A673 (cell line): ENCODE results near the gene CACNG4.

Experiments used
- EZH2 ChIP-seq: fragments of 200-600 bp; sonication (generic); IDR thresholded peaks from 2 replicates; pipeline ENCODE4 v1.6.1; 2017; ENCODE audit warnings: borderline replicate concordance, low read depth, mild to moderate bottlenecking, mixed read lengths, antibody characterized with exemption, low read length; ENCODE audit not compliant: poor library complexity, severe bottlenecking
- TF ChIP-seq, protein P1 (sequence below): fragments of 300-800, 200-600 bp; sonication (generic); conservative IDR thresholded peaks from 2 replicates; pipeline ENCODE4 v1.5.1; 2017; ENCODE audit warnings: low read depth, mild to moderate bottlenecking, antibody characterized with exemption, low read length, moderate library complexity, mixed read lengths

DNA sequence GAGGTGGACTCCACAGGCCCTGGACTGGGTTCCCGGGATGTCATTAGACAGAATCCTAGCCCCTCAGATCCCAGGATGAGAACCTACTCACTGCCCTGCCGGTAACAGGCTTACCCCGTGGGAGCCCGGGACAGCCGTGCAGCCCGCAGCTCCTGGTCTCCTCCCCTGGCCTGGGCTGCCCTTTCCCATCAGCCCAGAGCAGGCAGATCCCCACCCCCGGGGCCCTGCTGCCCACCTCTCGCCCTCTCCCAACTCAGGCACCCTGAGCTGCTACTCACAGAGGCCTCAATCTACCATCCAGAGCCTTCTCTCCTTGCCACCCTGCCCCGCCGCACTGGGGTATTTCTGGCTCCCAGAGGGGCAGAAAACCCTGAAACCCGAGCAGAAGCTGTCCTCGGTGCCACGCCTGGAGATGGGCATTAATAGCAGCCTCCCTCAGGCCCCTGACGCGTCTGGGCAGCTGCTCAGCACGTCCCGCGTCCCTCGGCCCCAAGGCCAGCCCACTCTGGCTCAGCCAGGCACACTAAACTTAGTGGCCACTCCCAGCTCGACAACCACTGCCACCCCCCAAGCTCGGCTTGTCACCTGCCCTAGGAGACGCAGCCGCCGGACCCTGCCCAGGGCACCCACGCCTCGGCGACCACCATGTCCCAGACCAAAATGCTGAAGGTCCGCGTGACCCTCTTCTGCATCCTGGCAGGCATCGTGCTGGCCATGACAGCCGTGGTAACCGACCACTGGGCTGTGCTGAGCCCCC, 79.7 kb downstream of the CACNG4 start, which contains the start of gene CACNG1:
- TF ChIP-seq, protein P1, sequence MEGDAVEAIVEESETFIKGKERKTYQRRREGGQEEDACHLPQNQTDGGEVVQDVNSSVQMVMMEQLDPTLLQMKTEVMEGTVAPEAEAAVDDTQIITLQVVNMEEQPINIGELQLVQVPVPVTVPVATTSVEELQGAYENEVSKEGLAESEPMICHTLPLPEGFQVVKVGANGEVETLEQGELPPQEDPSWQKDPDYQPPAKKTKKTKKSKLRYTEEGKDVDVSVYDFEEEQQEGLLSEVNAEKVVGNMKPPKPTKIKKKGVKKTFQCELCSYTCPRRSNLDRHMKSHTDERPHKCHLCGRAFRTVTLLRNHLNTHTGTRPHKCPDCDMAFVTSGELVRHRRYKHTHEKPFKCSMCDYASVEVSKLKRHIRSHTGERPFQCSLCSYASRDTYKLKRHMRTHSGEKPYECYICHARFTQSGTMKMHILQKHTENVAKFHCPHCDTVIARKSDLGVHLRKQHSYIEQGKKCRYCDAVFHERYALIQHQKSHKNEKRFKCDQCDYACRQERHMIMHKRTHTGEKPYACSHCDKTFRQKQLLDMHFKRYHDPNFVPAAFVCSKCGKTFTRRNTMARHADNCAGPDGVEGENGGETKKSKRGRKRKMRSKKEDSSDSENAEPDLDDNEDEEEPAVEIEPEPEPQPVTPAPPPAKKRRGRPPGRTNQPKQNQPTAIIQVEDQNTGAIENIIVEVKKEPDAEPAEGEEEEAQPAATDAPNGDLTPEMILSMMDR, result no peak
- TF ChIP-seq EZH2, result no peak
